HG02870 (cell line): ENCODE data around the gene ZC2HC1C.
A peak's percentile ranks its signal among the peaks of the same experiment; 100 is the strongest.
"Not testable (repeated sequence)": the region's sequence is repeated elsewhere in the genome, so short reads cannot be mapped to it uniquely, and the experiment has no call there.

Experiments
- ATAC-seq: cut with Tn5 transposase; IDR thresholded peaks from one replicate; pipeline ENCODE4 v1.9.1; 2021; ENCODE audit warnings: mild to moderate bottlenecking, moderate library complexity; ENCODE audit not compliant: unreplicated experiment

ZC2HC1C gene

GRCh38 chr14:75053396-75054291 is 15.8 kb upstream of the ZC2HC1C start:
- ATAC-seq = no peak

- ATAC-seq = no peak
These were observed 15.0 kb upstream of the ZC2HC1C start for GRCh38 chr14:75054421-75054820.

GRCh38 chr14:75059642-75060041 is 9.8 kb upstream of the ZC2HC1C start:
- ATAC-seq = no peak

GRCh38 chr14:75060420-75060819 is 9.0 kb upstream of the ZC2HC1C start:
- ATAC-seq = no peak

GRCh38 chr14:75063013-75063412 is 6.4 kb upstream of the ZC2HC1C start:
- no peak for ATAC-seq

GRCh38 chr14:75063491-75064204 is 5.8 kb upstream of the ZC2HC1C start, which contains the start of gene ACYP1:
Gene ACYP1, minus strand, starts transcription at chr14:75064024. Its CDS starts 471 bp downstream, at chr14:75063553.
- ATAC-seq = peak; percentile 98

GRCh38 chr14:75064205-75064567 is 5.3 kb upstream of the ZC2HC1C start:
- no peak for ATAC-seq

- ATAC-seq = no peak
These were observed 2.8 kb upstream of the ZC2HC1C start for GRCh38 chr14:75066691-75067090.

- no peak for ATAC-seq
These were observed 2.2 kb upstream of the ZC2HC1C start for GRCh38 chr14:75067212-75067611.

- ATAC-seq = not testable (repeated sequence)
These were observed 1.7 kb upstream of the ZC2HC1C start for GRCh38 chr14:75067765-75068164.

- peak; percentile 5 for ATAC-seq
These were observed 934 bp upstream of the ZC2HC1C start for GRCh38 chr14:75068294-75069120.

GRCh38 chr14:75069811-75070145 is 337 bp downstream of the ZC2HC1C start:
- ATAC-seq = no peak

- no peak for ATAC-seq
These were observed 942 bp downstream of the ZC2HC1C start for GRCh38 chr14:75070383-75070782.

GRCh38 chr14:75077794-75078193 is 8.4 kb downstream of the ZC2HC1C start:
- no peak for ATAC-seq

- no peak for ATAC-seq
These were observed 10.1 kb downstream of the ZC2HC1C start for GRCh38 chr14:75079521-75079920.

GRCh38 chr14:75081660-75082229 is 12.3 kb downstream of the ZC2HC1C start:
- ATAC-seq = no peak

- ATAC-seq = no peak
These were observed 13.8 kb downstream of the ZC2HC1C start for GRCh38 chr14:75083271-75083670.

- no peak for ATAC-seq
These were observed 15.1 kb downstream of the ZC2HC1C start for GRCh38 chr14:75084513-75084912.

GRCh38 chr14:75088153-75088552 is 18.7 kb downstream of the ZC2HC1C start:
- no peak for ATAC-seq

- no peak for ATAC-seq
These were observed 19.3 kb downstream of the ZC2HC1C start for GRCh38 chr14:75088566-75089373.
